Measurements from ENCODE around the gene CDH16.
"Not testable (repeated sequence)": the region's sequence is repeated elsewhere in the genome, so short reads cannot be mapped to it uniquely, and the experiment has no call there.

CDH16 gene

DNA sequence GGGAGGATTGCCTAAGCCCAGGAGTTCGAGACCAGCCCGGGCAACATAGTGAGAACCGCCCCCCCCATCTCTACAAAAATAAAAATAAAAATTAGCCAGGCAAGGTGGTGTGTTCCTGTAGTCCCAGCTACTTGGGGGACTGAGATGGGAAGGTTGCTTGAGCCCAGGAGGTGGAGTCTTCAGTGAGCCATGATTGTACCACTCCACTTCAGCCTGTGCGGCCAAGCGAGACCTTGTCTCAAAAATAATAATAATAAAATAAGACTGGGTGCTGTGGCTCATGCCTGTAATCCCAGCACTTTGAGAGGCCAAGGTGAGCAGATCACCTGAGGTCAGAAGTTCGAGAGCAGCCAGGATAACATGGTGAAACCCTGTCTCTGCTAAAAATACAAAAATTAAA is 26.9 kb downstream of the CDH16 start:
- no peak for DNase-seq

DNA sequence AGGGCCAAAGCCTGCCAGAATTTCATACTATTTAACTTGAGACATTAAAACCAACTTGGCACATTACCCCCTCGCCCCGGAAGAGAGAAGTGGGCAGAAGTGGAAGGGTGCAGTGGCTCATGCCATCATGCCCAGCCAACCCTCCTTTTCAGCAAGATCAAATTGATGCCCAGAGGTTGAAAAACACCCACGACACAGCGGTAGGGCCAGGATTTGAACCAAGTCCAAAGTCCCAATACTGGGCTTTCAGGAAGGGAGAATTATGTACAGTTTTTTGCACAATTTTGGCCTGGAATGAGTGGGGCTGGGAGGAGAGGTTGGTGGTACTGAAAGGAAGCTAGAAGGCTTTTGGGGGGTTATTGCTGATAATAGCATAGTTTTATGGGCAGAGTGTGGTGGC is 27.3 kb downstream of the CDH16 start:
- no peak for DNase-seq

DNA sequence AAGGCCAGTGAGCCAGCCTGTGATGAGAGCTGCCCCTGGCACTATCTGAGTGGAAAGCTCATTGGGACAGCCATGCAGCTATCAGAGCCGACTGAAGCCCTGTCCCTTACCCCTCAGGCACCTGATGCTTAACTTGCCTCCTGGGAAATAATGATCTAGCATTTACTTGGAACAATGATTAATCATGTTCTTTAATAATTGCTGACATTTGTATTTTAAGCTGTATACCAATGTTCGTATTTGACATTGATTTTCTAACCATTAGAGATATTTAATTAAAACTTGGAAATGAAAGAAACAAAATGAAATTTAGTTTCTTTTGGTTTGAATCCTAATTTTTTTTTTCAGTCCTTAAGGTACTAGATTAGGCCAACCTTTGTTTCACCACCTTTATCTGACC is 27.9 kb downstream of the CDH16 start:
- DNase-seq, result no peak

DNA sequence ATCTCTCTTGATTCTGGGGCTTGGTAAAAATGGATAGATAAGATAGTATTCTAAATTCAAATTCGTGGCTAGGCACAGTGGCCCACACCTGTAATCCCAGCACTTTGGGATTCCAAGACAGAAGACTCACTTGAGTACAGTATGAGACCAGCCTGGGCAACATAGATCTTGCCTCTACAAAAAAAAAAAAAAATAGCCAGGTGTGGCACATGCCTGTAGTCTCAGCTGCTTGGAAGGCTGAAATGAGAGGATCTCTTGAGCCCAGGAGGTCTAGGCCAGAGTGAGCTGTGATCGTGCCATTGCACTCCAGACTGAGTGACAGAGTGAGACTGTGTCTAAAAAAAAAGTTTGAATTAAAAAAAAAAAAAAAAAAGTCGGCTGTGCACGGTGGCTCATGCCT is 29.1 kb downstream of the CDH16 start:
- no peak for DNase-seq

DNA sequence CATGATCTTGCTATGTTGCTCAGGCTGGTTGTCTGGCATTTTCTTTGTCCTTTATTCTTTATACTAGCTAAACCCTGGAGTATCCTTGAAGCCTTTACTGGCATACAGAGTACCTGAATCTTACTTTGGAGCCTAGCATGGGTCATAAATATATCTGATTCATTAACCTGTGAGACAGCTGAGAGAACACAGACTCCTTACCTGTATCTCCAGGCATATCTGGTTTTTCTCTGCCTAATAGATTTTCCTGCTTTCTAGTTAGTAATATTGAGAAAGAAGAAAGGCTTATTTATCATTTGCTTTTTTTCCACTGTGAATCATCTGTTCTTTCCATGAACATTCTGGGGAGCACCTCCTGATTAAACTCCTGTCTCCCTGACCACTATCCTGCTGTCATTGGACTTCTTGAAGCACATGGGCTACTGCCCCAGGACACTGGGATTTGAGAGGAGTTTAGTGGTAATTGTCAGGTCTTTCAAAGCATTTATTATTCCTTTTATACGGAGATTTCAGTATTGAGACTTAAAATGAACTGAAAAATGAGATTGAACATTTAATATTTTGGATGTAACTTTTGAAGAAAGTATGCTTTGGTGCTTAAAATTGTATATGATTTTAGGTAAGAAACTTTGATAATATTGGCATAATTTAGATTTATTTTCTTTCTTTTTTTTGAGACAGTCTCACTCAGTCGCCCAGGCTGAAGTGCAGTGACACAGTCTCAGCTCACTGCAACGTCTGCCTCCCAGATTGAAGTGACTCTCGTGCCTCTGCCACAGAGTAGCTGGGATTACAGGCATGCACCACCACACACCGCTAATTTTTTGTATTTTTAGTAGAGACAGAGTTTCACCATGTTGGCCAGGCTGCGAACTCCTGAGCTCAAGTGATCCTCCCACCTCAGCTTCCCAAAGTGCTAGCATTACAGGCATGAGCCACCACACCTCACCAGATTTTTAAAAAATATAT is 29.8 kb downstream of the CDH16 start:
- DNase-seq, result no peak

DNA sequence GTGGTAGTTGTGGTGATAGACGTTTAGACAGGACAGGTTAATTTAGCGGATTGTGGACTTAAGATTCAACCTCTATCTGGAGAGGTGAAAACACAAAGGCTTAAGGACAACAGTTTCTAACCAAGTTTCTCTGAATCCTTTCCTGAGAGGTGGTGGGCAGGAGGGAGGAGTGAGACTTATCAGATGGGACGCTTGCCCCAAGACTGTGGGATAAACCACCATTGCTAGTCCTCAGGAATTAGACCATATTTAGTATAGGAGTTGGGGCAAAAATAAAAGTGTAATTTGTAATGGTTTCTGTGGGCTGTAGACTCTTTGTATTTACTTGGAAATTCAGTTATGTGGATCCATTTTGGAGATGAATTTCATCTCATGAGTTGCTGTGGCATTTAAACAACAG is 31.8 kb downstream of the CDH16 start:
- DNase-seq, result no peak

DNA sequence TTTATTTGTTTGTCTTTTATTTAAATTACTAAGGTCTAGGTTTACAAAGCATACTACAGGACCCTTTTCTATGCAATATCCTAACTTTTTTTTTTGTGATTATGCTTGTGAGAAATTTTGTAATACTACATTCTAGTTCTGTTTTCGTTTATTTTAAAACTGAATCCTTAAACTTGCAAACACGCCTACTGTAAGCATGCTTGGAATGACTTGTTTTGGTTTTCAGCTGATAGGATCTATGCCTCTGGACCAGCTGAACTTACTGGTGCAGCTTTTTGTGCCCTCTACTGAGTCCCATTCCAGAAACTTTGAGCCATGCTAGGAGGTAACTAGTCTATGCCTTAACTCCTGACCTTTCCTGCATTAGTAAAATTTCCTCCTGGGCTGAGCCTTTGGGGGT is 32.4 kb downstream of the CDH16 start:
- DNase-seq, result no peak

DNA sequence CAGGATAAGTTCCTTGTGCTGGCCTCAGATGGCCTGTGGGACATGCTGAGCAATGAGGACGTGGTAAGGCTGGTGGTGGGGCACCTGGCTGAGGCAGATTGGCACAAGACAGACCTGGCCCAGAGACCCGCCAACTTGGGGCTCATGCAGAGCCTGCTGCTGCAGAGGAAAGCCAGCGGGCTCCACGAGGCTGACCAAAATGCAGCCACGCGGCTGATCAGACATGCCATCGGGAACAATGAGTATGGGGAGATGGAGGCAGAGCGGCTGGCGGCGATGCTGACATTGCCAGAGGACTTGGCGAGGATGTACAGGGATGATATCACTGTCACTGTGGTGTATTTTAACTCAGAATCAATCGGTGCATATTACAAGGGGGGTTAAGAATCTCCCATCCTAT is 33.2 kb downstream of the CDH16 start:
- DNase-seq, result no peak

DNA sequence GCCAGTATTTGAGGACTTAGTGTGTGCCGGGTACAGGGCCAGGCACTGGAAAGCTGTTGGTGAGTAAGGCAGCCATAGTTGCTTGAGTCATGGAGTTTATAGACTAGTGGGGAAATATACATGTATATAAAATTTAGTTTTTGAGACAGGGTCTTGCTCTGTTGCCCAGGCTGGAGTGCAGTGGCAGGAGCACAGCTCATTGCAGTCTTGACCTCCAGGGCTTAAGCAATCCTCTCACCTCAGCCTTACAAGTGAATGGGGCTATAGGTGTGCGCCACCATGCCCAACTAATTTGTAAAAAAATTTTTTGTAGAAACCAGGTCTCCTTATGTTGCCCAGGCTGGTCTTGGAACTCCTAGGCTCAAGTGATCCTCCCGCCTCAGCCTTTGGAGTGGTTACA is 36.0 kb downstream of the CDH16 start:
- DNase-seq, result no peak

DNA sequence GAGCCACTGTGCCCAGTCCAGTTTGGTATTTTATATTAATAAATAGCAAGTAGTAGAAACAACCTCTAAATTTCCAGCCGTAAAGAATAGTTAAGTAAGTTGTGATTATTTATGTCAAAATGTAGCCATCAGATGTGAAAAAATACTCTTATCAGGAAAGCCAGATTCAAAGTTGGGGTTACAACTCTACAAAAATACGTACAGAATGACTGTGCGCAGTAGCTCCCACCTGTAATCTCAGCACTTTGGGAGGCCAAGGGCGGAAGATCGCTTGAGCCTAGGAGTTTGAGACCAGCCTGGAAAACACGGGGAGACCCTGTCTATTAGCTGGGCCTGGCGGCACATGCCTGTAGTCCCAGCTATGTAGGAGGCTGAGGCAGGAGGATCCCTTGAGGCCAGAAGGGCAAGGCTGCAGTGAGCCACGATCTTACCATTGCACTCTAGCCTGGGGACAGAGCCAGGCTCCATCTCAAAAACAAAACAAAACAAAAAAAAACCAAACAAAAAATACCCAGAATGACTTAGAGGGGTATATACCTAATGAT is 36.6 kb downstream of the CDH16 start:
- no peak for DNase-seq

DNA sequence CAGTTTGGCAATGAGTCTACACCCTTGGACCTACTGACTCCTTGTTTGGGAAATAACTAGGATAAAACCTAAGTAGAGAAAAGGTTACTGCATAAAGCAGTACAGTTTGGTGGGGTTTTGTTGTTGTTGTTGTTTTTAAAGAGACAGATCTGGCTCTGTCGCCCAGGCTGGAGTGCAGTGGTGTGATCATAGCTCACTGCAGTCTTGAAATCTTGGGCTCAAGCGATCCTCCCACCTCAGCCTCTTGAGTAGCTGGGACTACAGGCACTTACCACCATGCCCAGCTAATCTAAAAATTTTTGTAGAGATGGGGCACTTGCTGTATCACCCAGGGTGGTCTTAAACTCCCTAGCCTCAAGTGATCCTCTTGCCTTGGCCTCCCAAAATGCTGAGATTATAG is 37.1 kb downstream of the CDH16 start:
- no peak for DNase-seq

DNA sequence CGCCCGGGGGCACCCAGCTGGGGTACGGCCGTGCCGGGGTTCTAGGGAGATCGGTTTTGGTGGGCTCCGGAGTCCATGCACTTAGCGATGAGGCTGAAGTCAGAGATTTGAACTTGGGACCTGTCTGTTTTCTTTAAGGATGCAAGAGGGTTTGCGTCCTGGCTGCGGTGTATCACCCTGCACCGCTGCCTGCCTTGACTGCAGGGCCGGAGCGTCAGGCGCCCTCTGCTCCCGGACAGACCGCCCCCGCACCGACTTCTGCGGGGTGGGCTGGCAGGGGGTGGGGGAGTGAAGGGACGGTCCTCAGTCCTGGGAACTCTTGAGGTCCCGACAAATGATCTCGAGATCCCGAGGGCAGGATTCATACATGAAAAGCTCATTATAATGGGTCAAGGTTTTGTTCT is 37.7 kb downstream of the CDH16 start:
- peak; percentile 12 for DNase-seq

DNA sequence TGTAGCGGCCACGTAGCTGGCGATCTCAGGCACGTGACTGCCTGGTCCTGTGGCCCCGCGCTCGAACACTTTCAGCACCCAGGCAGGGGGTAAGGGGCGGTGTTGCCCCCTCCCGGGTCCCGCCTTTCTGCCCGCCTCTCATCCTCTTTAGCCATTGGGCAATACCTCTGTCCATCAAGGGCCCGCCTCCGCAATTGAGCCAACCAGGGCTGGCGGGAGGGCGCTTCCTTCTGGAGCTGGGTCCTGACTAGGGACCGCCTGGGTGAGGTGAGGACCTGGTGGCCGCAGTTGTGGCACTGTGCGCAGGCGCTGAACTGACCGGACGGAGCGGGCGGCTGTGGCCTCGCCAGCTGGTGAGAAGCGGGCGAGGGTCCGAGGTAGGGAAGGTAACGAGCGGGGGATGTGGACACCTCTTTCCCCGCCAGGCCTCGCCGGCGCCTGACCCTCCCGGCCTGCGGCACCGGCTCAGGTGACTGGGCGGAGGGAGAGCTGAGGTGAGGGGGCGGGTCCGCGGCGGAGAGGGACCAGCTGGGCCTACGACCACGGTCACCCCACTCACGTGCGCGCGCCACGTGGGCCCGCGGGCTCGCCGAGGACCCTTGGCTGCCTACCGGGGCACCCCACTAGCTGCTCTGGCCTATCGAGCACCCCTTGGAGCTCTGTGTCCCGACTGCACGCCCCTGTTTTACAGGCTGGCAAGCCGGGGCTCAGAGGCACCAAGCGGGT is 38.2 kb downstream of the CDH16 start, which contains the start of gene PDP2:
PDP2 (plus strand) TSS at position 228 of the 726 bp plus-strand sequence. CDS start 3,770 bp downstream, outside the sequence.
- DNase-seq, result peak; percentile 89

DNA sequence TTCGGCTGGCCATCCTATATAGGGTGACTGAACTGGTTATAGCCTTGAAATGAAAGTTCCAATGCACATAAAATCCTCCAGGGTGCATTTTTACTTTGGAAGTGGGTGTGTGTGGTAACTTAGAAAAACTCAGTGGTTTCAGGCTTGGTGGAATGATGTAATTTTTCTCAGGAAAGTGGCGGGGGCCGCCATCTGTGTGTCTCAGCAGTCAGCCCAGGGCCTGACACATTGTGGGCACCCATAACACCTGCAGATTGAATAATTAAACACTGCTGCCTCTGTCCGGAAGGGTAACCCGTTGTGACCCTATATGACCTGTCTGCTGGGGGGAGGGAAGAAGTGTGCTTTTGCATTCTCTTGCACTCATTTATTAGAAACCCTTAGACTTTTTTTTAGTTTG is 40.6 kb downstream of the CDH16 start:
- DNase-seq, result peak; percentile 32

DNA sequence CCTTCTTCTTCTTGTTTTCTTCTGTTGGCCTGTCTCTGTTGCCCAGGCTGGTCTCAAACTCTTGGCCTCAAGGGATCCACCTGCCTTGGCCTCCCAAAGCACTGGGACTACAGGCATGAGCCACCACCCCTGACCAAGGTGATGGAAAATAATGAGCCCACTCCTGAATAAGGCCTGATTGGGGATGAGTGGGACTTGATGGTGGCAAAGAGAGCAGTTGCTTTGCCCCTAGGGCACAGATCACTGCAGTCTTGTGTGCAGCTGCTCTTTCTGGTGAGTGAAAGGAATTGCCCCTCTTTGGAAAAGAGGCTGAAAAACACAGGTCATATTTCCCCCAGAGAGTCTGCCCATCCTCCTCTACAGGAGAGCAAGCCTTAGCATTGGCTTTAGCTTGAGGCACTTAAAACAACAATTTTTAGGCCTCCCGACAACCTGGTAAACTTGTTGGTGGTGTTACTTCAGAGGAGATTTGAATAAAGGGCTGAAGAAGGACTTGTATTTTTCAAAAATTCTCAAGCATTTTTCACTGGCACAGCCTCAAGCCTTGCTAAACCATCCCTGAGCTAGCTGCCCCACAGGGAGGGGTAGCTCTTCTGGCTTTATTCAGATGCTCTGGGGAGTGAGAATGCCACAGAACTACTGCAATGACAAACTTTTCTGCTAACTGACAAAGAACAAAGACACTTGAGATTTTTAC is 44.5 kb downstream of the CDH16 start:
- DNase-seq, result peak; percentile 27

DNA sequence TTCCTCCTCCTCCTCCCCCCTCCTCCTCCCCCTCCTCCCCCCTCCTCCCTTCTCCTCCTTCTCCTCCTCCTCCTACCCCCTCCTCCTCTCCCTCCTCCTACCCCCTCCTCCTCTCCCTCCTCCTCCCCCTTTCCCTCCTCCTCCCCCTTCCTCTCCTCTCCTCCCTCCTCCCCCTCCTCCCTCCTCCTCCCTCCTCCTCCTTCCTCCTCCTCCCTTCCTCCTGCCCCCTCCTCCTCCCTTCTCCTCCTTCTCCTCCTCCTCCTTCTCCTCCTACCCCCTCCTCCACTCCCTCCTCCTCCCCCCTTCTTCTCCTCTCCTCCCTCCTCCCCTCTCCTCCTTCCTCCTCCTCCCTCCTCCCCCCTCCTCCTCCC is 45.0 kb downstream of the CDH16 start:
- DNase-seq, result no peak

DNA sequence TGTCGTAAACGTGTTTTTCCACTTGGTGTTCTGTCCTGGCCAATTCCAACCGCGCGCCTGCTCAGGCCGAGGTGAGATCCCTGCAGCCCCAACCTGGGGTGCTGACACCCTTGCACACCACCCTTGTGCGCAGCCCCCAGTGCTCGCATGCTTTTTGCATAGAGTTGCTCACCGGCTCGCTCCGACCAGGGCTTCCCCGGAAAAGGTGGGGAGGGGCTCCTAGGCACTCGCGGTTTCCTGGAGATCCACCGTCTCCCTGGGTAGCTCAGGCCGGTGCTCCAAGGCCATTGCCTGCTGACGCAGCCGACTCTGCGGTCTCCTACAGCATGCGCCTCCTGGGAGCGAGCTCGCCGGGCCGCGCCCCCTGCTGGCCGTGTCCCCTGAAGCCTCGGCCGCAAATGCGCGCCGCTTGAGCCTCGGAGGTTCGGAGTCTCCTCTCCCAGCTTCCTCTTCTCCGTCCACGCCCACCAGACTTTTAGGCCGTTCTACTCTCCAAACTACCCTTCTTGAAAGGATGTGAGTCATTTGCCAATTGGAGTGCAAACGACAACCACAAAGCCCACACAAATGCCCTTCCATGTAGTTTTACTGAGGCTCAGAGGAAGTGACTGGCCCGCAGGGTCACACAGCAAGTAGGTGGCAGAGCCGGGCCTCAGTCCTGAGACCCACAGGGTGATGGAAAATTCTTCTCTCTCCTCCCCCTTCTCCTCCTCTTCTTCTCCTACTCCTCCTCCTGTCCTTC is 45.6 kb downstream of the CDH16 start:
- peak; percentile 98 for DNase-seq

DNA sequence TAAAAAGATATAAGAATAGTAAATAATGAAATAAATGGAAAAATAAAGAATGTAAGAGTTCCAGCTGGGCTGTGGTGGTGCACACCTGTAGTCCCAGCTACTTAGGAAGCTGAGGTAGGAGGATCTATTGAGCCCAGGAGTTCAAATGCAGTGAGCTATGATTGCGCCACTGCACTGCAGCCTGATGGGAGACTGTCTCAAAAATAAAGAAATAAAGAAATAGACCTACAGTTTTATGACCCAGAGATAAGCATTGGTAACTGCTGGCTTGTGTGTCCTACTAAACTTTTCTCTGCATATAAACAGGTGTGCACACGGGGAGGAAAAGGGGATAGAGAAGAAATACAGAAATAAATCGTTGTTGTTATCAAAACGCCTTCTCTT is 46.1 kb downstream of the CDH16 start:
- DNase-seq, result no peak

DNA sequence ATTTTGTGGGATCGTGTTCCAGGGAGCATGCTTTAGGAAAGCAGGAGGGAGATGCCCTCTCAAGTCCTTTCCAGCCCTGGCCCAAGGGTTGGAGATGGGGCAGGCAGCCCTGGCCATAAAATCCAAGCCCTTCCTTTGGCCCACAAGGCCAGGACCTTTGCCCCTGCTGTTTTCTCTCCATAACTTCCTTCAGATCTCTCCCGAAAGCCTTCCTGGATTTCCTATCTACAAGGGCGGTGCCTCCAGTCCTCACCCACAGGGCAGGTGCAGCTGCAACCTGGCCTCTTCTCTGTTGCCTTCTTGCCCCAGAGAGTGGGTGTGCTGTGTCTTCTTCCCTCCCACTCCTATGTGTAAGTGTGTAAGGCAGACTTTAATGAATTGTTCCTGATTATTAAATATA is 46.8 kb downstream of the CDH16 start:
- DNase-seq, result no peak

DNA sequence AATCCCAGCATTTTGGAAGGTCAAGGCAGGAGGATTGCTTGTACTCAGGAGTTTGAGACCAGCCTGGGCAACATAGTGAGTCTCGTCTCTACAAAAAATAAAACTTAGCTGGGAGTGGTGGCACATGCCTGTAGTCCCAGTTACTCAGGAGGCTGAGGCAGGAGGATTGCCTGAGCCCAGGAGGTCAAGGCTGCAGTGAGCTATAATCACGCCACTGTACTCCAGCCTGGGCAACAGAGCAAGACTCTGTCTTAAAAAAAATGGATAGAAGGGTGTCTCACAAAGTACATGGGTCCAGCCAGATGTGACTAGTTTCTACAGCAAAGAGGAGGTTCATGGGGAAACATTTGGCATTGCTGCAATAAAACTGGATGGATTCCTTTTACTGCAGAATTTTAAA is 47.3 kb downstream of the CDH16 start:
- not testable (repeated sequence) for DNase-seq

DNA sequence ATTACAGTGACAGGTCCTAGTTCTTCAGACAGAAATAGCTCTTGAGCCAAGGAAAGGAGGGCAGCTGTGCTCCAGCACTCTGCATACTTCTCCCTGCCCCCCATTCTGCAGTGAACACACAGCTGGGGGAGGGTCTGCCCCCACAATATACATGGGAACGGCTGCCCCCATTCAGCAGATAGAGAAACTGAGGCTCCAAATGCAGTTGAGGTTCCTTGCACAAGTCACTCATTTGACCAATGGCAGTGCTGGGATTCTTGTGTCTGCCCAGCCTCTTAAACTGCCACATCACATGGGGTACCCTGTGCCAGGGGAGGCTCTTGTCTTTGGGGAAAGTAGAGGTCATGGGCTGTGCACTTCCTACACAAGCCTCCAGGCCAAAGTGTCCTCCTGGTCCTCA is 49.3 kb downstream of the CDH16 start:
- no peak for DNase-seq

DNA sequence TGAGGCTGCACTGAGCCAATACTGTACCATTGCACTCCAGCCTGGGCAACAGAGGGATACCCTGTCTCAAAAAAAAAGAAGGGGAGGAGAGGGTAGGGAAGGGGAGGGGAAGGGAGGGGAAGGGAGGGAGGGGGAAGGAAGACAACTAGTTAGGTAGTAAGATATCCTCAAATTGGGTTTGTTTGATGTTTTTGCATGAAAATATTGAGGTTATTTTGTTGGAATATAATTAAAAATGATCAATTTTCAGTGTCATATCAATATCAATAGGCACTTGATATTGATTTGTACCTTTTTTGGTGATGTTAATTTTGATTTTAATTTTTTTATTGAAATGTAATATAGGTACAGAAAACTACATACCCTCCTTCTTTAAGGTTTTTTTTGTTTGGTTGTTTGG is 55.0 kb downstream of the CDH16 start:
- no peak for DNase-seq

Measured in KG1 (cell line).